ENCODE measurements around the gene MYO16. TPM values are rescaled to one million over a fixed set of nuclear protein-coding genes. Genes with fewer than 3 reads are reported as not detected.

MYO16 gene
- total and polyA plus RNA-seq, 7 donors, result 0.01 to 0.46 (median 0.30) TPM

GRCh38 chr13:109160357-109160756, 530.9 kb downstream of the MYO16 start:
- no peak for TF ChIP-seq CTCF (IDR thresholded peaks at IDR 0.05)
- 75 to 79% (median 77%) methylated on average over 4 of the region's 4 CpGs for WGBS, 3 donors
- Histone ChIP-seq H3K27me3 (ENCODE audit: insufficient read depth in 3 of 3, low read length in 2 of 3) (no peaks in the 10 kb centered on the region), H3K36me3 (ENCODE audit: insufficient read depth in 1 of 2, low read depth in 1 of 2) (no peaks in the 10 kb centered on the region), H3K27ac (no peak overlapping the region), H3K9me3 (no peaks in the 10 kb centered on the region), H3K4me3 (no peak overlapping the region), H3K4me1 (peaks cover 9% of the 10 kb centered on the region)
- no peak for ATAC-seq
- no peak for DNase-seq
- intact Hi-C loops (cut with DNase I), result no loop called here

DNA sequence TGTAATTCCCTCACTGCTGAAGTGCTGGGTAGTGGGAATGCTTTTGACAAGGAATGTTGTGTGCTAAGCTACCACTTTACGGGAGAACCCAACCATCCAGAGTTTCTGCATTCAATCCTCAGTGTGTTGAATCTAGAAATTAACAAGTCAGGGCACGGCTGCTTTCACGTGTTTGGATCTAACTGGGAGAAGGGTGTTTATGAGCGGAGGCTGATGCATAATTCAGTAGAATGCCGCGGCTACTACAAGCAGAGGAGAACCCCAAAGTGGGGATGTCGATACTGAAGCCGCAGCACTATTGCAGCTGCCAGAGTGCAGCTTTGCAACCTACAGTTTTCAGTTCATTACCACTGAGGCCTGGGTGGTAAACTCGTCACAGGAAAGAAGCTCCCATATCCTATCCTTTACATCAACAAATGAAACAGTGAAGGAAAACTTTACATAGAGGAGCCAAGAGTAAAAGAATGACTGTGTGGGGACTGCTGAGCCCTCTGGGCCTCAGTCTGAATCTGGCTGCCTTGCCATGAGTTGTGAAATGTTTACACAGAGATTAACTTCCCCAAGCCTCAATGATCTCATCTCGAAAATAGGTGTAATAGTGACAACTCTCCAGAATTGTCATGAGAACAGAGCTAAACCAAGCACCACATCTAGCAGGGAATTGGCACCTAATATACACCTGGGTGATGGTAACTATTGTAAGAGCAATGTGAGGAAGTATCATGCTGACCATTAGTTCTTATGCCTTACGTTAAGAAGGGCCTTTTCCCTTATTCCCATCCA, 531.7 kb downstream of the MYO16 start:
- TF ChIP-seq CTCF (IDR thresholded peaks at IDR 0.05), result no peak
- Histone ChIP-seq H3K4me1 (peaks cover 2% of the 10 kb centered on the region), H3K27me3 (ENCODE audit: insufficient read depth in 3 of 3, low read length in 2 of 3) (no peaks in the 10 kb centered on the region), H3K4me3 (no peak overlapping the region), H3K27ac (no peak overlapping the region), H3K36me3 (ENCODE audit: insufficient read depth in 1 of 2, low read depth in 1 of 2) (no peaks in the 10 kb centered on the region), H3K9me3 (no peaks in the 10 kb centered on the region)
- intact Hi-C loops (cut with DNase I), result no loop called here
- DNase-seq (no peak), ATAC-seq (no peak)
- 86 to 92% (median 89%) methylated on average over 11 of the region's 11 CpGs for WGBS, 3 donors

- H3K36me3 ChIP-seq (ENCODE audit: insufficient read depth in 1 of 2, low read depth in 1 of 2), result no peaks in the 10 kb centered on the region
- no peak for DNase-seq
- H3K9me3 ChIP-seq, result no peaks in the 10 kb centered on the region
- no peaks in the 10 kb centered on the region for H3K4me1 ChIP-seq
- H3K4me3 ChIP-seq, result no peak overlapping the region
- WGBS, 3 donors, result 77 to 80% (median 78%) methylated on average over 7 of the region's 7 CpGs
- ATAC-seq, result no peak
- H3K27me3 ChIP-seq (ENCODE audit: insufficient read depth in 3 of 3, low read length in 2 of 3), result no peaks in the 10 kb centered on the region
- no peak overlapping the region for H3K27ac ChIP-seq
- intact Hi-C loops (cut with DNase I), result no loop called here
- no peak for TF ChIP-seq CTCF (IDR thresholded peaks at IDR 0.05)
Observed at GRCh38 chr13:109162248-109163036, 533.0 kb downstream of the MYO16 start.

DNA sequence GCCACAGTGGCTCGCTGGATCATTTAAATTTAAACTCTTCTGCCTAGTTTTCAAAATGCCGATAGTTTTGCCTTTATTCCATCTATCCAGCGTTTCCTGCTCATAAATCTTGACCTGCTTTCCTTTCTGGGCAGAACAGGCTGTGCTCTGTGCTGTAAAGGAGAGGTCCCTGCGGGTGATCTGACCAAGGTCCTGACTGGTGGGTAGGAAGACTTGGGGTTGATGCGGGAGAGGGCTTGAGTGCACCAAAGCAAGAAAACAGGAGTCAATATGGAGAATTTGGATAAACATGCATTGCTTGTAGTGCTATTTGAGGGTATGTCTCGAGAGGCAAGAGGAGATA, 533.6 kb downstream of the MYO16 start:
- Histone ChIP-seq H3K4me3 (no peak overlapping the region), H3K27ac (no peak overlapping the region), H3K36me3 (ENCODE audit: insufficient read depth in 1 of 2, low read depth in 1 of 2) (no peaks in the 10 kb centered on the region), H3K27me3 (ENCODE audit: insufficient read depth in 3 of 3, low read length in 2 of 3) (no peaks in the 10 kb centered on the region), H3K9me3 (no peaks in the 10 kb centered on the region), H3K4me1 (no peaks in the 10 kb centered on the region)
- 50 to 60% (median 60%) methylated on average over 6 of the region's 6 CpGs for WGBS, 3 donors
- TF ChIP-seq CTCF (IDR thresholded peaks at IDR 0.05), result no peak
- DNase-seq (no peak), ATAC-seq (no peak)
- intact Hi-C loops (cut with DNase I), result no loop called here

Data from psoas muscle (tissue), 8 donors.